K562 (cell line): ENCODE measurements around the gene DGLUCY. TPM values are rescaled to one million over a fixed set of nuclear protein-coding genes. Genes with fewer than 3 reads are reported as not detected.

ENCODE experiments used
- ATAC-seq: fragments of 200-7000 bp; cut with Tn5 transposase; 3 replicates; pipeline ENCODE4 v1.9.1; 2020; ENCODE audit warnings: moderate library complexity
- BruUV-seq: library from RNA; stranded (reverse); fragments of 400-500 nt; replicated peaks from 2 replicates; lab custom pipeline; 2021; lab: Mats Ljungman, UMichigan
- CTCF ChIA-PET: fragments of 300-600 bp; formaldehyde crosslinking; extraction: SDS; loops from one replicate; lab custom pipeline; 2021; ENCODE audit warnings: low intra/inter-chr PET ratio; lab: Yijun Ruan, JAX
- POLR2A ChIA-PET: fragments of 300-600, 350-650 bp; sonication (Branson Sonifier 250); formaldehyde crosslinking; extraction: SDS; loops from one replicate; lab custom pipeline; 2021; ENCODE audit warnings: antibody characterized with exemption, inconsistent platforms; lab: Yijun Ruan, JAX
- DNase-seq, 4 experiments: peaks; one replicate each; pipeline versions ENCODE4 v3.0.0 to v3.0.0-alpha.2; 2011 to 2018; ENCODE audit warnings: low spot score in 3 of 4, mixed read lengths in 3 of 4; ENCODE audit errors: extremely low read depth in 1 of 4
- FAIRE-seq: peaks from 2 replicates; lab custom pipeline; 2011; peaks lifted over from hg19 to GRCh38; lab: Jason Lieb, UNC
- H2AFZ ChIP-seq: 2 replicates; pipeline ENCODE4 v1.6.0; 2011; ENCODE audit warnings: low read depth, low read length, control low read depth, inconsistent platforms
- H3K27ac ChIP-seq: fragments of 200-600 bp; 3 replicates; pipeline ENCODE4 v1.8.0; 2011; ENCODE audit warnings: low read depth, mild to moderate bottlenecking, control low read depth, inconsistent platforms, low read length, moderate library complexity, mixed read lengths; ENCODE audit errors: extremely low read depth
- H3K27me3 ChIP-seq, 2 experiments: fragments of 300-600 bp in 1 of 2; 2 replicates in 1 of 2; 3 replicates in 1 of 2; pipeline versions ENCODE4 v1.6.0 to v1.8.0; 2011; ENCODE audit warnings: inconsistent platforms in 2 of 2, low read length in 2 of 2, mild to moderate bottlenecking in 1 of 2, mixed read lengths in 1 of 2, moderate library complexity in 1 of 2; ENCODE audit not compliant: control insufficient read depth in 2 of 2, insufficient read depth in 2 of 2
- H3K36me3 ChIP-seq: fragments of 300-600 bp; 3 replicates; pipeline ENCODE4 v1.8.0; 2011; ENCODE audit warnings: mild to moderate bottlenecking, low read length, inconsistent platforms; ENCODE audit not compliant: control insufficient read depth, insufficient read depth
- H3K4me1 ChIP-seq, 2 experiments: fragments of 200-600 bp in 1 of 2; replicated peaks in 1 of 2; 2 replicates in 1 of 2; 3 replicates in 1 of 2; pipeline versions ENCODE4 v1.5.1 to v1.8.0; 2011; ENCODE audit warnings: inconsistent platforms in 2 of 2, low read length in 2 of 2, mild to moderate bottlenecking in 1 of 2, mixed read lengths in 1 of 2, moderate library complexity in 1 of 2; ENCODE audit not compliant: control insufficient read depth in 2 of 2, insufficient read depth in 2 of 2
- H3K4me2 ChIP-seq: 2 replicates; pipeline ENCODE4 v1.6.1; 2011; ENCODE audit warnings: low read length, control low read depth, inconsistent platforms, mixed read lengths; ENCODE audit not compliant: insufficient read depth
- H3K4me3 ChIP-seq: fragments of 200-600 bp; sonication (generic), shearing (Covaris generic); 2 replicates; pipeline ENCODE4 v1.5.1; 2016; ENCODE audit warnings: control low read depth, inconsistent platforms
- H3K79me2 ChIP-seq: fragments of 200-600 bp; 3 replicates; pipeline ENCODE4 v1.8.0; 2011; ENCODE audit warnings: low read length, inconsistent platforms; ENCODE audit not compliant: control insufficient read depth, insufficient read depth
- H3K9ac ChIP-seq, 2 experiments: 2 replicates each; pipeline versions ENCODE4 v1.6.0 to v1.6.1; 2011; ENCODE audit warnings: low read depth in 2 of 2, low read length in 2 of 2, control low read depth in 1 of 2, inconsistent platforms in 1 of 2, mild to moderate bottlenecking in 1 of 2, mixed read lengths in 1 of 2; ENCODE audit not compliant: insufficient read depth in 1 of 2
- H3K9me1 ChIP-seq: one replicate; pipeline ENCODE4 v1.6.0; 2011; ENCODE audit warnings: inconsistent platforms, mild to moderate bottlenecking, low read length, moderate library complexity; ENCODE audit not compliant: control insufficient read depth, insufficient read depth
- H3K9me3 ChIP-seq: replicated peaks from 2 replicates; pipeline ENCODE4 v1.5.1; 2011; ENCODE audit warnings: low read depth, low read length, inconsistent platforms; ENCODE audit not compliant: control insufficient read depth, insufficient read depth
- H4K20me1 ChIP-seq: replicated peaks from 2 replicates; pipeline ENCODE4 v1.6.1; 2011; ENCODE audit warnings: low read length, inconsistent platforms, mixed read lengths; ENCODE audit not compliant: control insufficient read depth, insufficient read depth
- E2F4 ChIP-seq: sonication (generic); formaldehyde crosslinking; IDR thresholded peaks from 2 replicates; pipeline ENCODE4 v1.8.0; 2022; ENCODE audit warnings: mild to moderate bottlenecking, low read depth, missing genetic modification reagents
- TOE1 ChIP-seq, 2 experiments: fragments of 450-650 bp in 1 of 2; sonication (generic) in 1 of 2; formaldehyde crosslinking in 1 of 2; IDR thresholded peaks; 2 replicates each; pipeline versions ENCODE4 v1.7.1 to v1.8.0; 2016 to 2022; ENCODE audit warnings: borderline replicate concordance in 2 of 2, mild to moderate bottlenecking in 2 of 2, antibody characterized with exemption in 1 of 2, inconsistent platforms in 1 of 2, low read depth in 1 of 2, missing genetic modification reagents in 1 of 2, moderate library complexity in 1 of 2
- VEZF1 ChIP-seq: fragments of 200-800 bp; sonication (Bioruptor generic); IDR thresholded peaks from 2 replicates; pipeline ENCODE4 v1.6.1; 2017; ENCODE audit warnings: missing genetic modification characterization, missing compliant biosample characterization
- WGBS: fragments of 100-300 bp; shearing (Covaris generic); methylation state at CpG from one replicate; pipeline ENCODE4 v1.1.6; 2016; ENCODE audit warnings: low coverage, mixed read lengths; ENCODE audit not compliant: insufficient coverage; ENCODE audit errors: missing lambda C conversion rate; 5-methylcytosine and 5-hydroxymethylcytosine counted together
- in situ Hi-C: fragments of 300-500 bp; cut with MboI; formaldehyde crosslinking; loops from 4 replicates; pipeline ENCODE4 v1.15.0; 2018; ENCODE audit warnings: inconsistent platforms, mixed read lengths
- intact Hi-C: fragments of 100-400 bp; cut with micrococcal nuclease; formaldehyde crosslinking; loops from 2 replicates; pipeline ENCODE4 v1.14.2; 2022
- polyA plus RNA-seq, 8 experiments: library from polyadenylated mRNA; depleted of rRNA in 4 of 8; stranded (reverse) in 5 of 8; unstranded in 3 of 8; fragments of >200 nt; fragmentation: Nextera tagmentation in 2 of 8; fragmentation: Illumina TruSeq in 1 of 8; extraction: Ambion mirVana in 2 of 8; extraction: Trizol in 1 of 8; gene quantifications; 2 replicates each; pipeline versions ENCODE4 v1.2.1 to v1.2.3, GENCODE V29; 2011 to 2014; ENCODE audit warnings: inconsistent platforms in 1 of 8, missing spikeins in 1 of 8
- total RNA-seq, 7 experiments: library from RNA; depleted of rRNA in 6 of 7; stranded (reverse); fragments of >200 nt in 6 of 7; fragmentation: Illumina TruSeq in 2 of 7; extraction: Trizol in 2 of 7; gene quantifications; 2 replicates each; pipeline versions ENCODE4 v1.2.1 to v1.2.3, GENCODE V29; 2011 to 2021; ENCODE audit warnings: low replicate concordance in 1 of 7

The DGLUCY gene
- total and polyA plus RNA-seq, 9 of the 15 experiments (the other 6 are each of a cell fraction or from before 2014, with no cell fraction given) = 9.9 to 28.4 (median 21.0) TPM

GRCh38 chr14:91270619-91271018 lies 156.7 kb downstream of the DGLUCY start:
- WGBS = 68% methylated on average over 5 of the region's 8 CpGs
- H3K27ac ChIP-seq = no peak overlapping the region
- no peaks in the 10 kb centered on the region for H3K9me1 ChIP-seq
- ChIA-PET POLR2A (interaction anchor here (0.6 kb wide), 1 partner anchor 398 kb away, joined by 5 read pairs; no protein-coding TSS in a partner anchor), CTCF (no interaction called here)
- peaks cover 28 to 29% of the 10 kb centered on the region in 2 experiments for H3K4me1 ChIP-seq
- H3K9ac ChIP-seq = no peak overlapping the region
- TF ChIP-seq VEZF1 (CRISPR knock-in tag) (0 out of 2 replicates have a peak, but pooled peaks have one; percentile 15), TOE1 (IDR thresholded peaks at IDR 0.05; ENCODE audit: borderline replicate concordance) (no peak), TOE1 (CRISPR knock-in tag; IDR thresholded peaks at IDR 0.05; ENCODE audit: borderline replicate concordance, low read depth) (no peak)
- H3K4me2 ChIP-seq = no peak overlapping the region
- H3K9me3 ChIP-seq = no peaks in the 10 kb centered on the region
- intact Hi-C loops (no loop called here), in situ Hi-C loops (no loop called here)
- FAIRE-seq (no peak), ATAC-seq (no peak), DNase-seq (no peak)
- H3K79me2 ChIP-seq = peaks cover 2% of the 10 kb centered on the region; the same call in 1 of the 3 replicates
- peaks cover 11% of the 10 kb centered on the region; the same call in 2 of the 3 replicates for H3K36me3 ChIP-seq
- H3K27me3 ChIP-seq = no peaks in the 10 kb centered on the region
- no peak overlapping the region for H2AFZ ChIP-seq
- no TSS peak for BruUV-seq
- H3K4me3 ChIP-seq = no peak overlapping the region
- H4K20me1 ChIP-seq = no peaks in the 10 kb centered on the region

GRCh38 chr14:91271639-91272038 lies 157.8 kb downstream of the DGLUCY start:
- no peak for DNase-seq
- no peaks in the 10 kb centered on the region for H3K79me2 ChIP-seq
- peaks cover 23 to 27% of the 10 kb centered on the region in 2 experiments for H3K4me1 ChIP-seq
- ChIA-PET CTCF (no interaction called here), POLR2A (no interaction called here)
- no peaks in the 10 kb centered on the region for H3K9me1 ChIP-seq
- H3K27me3 ChIP-seq = no peaks in the 10 kb centered on the region
- no peaks in the 10 kb centered on the region for H4K20me1 ChIP-seq
- no peaks in the 10 kb centered on the region for H3K9me3 ChIP-seq
- H2AFZ ChIP-seq = no peak overlapping the region
- ATAC-seq = no peak
- H3K36me3 ChIP-seq = peaks cover 17% of the 10 kb centered on the region
- no peak overlapping the region for H3K27ac ChIP-seq
- no TSS peak for BruUV-seq
- H3K9ac ChIP-seq = peak overlapping the region in 1 of 2 experiments; percentile 64; a peak in 2 of 4 replicates
- H3K4me3 ChIP-seq = no peak overlapping the region
- FAIRE-seq = no peak
- WGBS = 92% methylated on average over 8 of the region's 9 CpGs
- no peak overlapping the region for H3K4me2 ChIP-seq
- in situ Hi-C loops = no loop called here
- intact Hi-C loops = no loop called here
- TF ChIP-seq E2F4 = no peak
